HG02938 (cell line): ENCODE measurements around the gene ZRANB3.
"Not testable (repeated sequence)": the region's sequence is repeated elsewhere in the genome, so short reads cannot be mapped to it uniquely, and the experiment has no call there.

ENCODE experiments used
- ATAC-seq: cut with Tn5 transposase; IDR thresholded peaks from one replicate; pipeline ENCODE4 v1.9.1; 2021; ENCODE audit warnings: mild to moderate bottlenecking, moderate library complexity; ENCODE audit not compliant: unreplicated experiment

ZRANB3 gene

DNA sequence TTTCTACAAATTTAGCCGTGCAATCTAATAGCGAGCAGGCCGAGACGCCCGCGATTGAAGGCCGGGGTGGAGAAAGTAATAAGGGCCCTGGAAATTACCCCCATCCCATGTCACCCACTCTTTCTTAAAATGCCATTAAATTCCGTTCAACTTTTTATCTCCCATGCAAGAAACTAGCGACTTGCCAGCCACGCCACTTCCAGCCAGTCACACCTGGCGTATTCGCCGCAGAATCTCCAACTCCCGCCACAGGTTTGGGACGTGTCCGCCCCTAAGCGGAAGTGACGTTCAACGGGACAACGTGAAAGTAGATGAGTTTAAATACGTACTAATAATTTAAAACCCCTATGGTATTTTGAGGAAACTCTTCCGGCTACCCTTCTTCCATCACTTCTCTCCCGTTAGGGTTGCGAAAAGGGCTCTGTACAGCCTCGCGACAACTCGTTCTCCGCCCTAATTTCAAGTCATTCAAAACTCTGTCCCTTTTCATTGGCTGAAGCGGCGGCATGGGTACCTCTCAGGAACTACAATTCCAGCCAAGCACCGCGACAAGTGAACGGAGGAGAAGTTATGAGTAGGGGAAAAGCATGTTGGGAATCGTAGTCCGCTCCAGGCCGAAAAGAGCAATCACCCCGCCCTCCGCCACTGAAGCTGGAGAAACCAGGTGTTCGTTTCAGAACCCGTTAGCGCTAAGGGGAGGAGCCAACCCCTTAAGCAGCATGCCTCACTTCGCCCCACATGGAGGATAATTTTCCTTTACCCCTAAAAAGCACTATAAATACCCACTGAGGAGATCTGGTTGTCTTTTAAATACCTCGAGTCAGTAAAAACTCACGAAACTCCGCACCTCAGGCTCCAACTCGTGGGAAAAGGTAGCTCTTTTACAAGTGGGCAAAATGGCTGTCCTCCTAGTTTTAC is at the start of gene ZRANB3:
TSS of gene ZRANB3 (minus strand) at position 906 of the 918 bp plus-strand sequence.
- peak; percentile 71 for ATAC-seq

- no peak for ATAC-seq
Measured at GRCh38 chr2:135573620-135574019, 42.6 kb upstream of the ZRANB3 start.

DNA sequence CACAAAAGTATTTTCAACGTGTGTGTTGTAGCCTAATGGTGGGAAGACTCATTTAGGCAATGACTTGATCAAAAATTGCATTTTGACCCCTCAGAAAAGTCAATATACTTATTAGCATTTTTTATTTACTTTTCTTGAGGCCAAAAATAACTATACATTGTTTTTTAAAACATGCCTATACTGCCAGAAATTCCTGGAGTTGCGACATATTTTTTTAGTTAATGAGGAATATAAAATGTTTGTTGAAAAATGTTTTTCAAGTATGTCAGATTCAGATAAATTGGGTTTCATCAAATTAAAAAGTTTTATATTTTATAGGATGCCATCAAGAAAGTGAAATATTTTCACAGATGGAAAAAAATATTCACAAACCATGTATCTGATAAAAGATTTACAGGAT is 39.9 kb upstream of the ZRANB3 start:
- ATAC-seq: no peak

DNA sequence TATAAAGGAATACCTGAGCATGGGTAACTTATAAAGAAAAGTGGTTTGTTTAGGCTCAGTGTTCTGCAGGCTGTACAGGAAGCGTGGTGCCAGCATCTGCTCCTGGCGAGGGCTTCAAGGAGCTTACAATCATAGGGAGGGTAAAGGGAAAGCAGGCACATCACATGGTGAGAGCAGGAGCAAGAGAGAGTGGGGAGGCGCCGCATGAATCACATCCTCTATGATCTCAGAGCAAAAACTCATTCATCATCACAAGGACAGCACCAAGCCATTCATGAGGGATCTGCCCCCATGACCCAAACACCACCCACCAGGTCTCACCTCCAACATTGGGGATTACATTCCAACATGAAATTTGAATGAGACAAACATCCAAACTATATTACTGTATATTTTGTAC is 32.8 kb upstream of the ZRANB3 start:
- ATAC-seq: no peak

DNA sequence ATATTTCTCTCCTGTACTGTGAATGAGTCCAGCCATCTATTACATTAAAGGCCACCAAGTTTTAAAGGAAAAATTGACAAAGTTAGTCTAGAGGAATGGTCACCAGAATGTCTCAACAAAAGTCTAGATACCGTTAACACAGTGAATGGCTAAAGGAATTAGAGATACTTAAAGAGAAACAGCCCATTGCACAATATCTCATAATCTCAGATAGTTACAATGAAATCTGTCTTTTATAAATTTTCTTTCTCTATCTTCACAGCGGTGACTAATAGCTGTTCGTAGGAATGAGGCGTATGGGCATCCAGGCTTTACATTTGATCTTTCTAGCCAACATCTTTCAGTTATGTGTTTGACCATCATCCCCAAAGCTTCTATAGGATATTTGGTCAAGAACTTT is 30.9 kb upstream of the ZRANB3 start:
- ATAC-seq: no peak

DNA sequence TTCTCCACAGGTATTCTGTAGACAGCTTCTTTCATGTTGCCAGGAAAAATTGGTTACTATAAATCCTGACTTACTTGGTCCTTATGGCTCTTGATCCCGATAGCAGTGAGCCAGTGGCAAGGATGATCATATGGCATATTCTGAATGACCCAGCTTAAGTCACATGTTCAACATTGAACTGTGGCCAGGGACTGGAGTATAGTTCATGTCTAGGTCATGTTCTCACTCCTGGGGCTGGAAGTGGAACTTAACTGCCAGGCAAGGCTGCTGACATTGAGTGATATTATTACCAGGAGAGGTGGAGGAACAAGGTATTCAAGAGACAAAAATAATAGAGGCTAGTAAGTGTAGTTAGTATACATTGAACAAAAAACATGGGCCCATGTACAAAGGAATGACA is 26.5 kb upstream of the ZRANB3 start:
- no peak for ATAC-seq

GRCh38 chr2:135555311-135555710 is 24.3 kb upstream of the ZRANB3 start:
- no peak for ATAC-seq

GRCh38 chr2:135552887-135553286 is 21.9 kb upstream of the ZRANB3 start:
- no peak for ATAC-seq

GRCh38 chr2:135551356-135551755 is 20.3 kb upstream of the ZRANB3 start:
- no peak for ATAC-seq

DNA sequence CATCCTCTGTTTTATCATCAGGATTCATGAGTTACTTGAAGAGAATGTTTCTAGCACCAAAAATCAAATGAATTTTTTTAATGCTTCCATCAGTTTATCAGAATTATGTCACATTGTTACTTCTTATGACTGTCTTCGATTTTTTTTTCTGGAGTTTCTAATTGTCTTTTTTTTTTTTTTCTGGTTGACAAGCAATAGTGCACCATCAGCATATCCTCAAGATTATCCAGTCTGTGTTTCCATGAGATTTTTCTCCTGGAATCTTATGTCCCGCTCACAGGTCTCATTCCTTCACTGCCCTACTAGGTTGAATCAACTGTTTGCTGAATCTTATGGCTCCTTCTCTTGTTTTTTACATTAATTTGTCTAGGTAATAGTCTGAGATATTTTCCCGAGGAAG is 16.3 kb upstream of the ZRANB3 start:
- ATAC-seq: no peak

DNA sequence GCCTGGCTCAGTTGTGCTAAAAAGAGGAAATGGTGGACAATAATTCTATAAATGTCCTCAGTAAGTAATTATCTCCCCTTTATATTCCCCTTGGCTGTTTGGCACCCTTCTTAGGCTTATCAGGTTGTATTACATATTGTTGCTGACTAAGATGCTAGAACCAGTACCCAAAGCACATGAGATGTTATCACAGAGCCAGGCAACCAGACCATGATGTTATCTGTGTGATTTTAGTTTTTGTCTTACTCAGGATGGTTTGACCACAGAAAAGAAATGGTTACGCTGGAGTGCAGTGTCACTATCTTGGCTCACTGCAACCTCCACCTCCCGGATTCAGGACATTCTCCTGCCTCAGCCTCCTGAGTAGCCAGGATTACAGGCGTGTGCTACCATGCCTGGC is 15.4 kb upstream of the ZRANB3 start:
- no peak for ATAC-seq

DNA sequence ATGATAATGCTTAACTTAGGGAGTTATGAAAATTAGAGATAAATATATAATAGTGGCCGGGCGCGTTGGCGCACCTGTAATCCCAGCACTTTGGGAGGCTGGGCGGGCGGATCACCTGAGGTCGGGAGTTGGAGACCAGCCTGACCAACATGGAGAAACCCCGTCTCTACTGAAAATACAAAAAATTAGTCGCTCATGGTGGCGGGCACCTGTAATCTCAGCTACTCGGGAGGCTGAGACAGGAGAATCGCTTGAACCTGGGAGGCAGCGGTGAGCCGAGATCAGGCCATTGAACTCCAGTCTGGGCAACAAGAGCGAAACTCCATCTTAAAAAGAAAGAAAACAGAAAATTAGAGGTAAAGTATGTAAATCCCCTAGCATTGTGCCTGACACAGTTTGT is 2.5 kb upstream of the ZRANB3 start:
- ATAC-seq: not testable (repeated sequence)

GRCh38 chr2:135532581-135532980 is 1.6 kb upstream of the ZRANB3 start:
- ATAC-seq: no peak

GRCh38 chr2:135531231-135532197 is 496 bp upstream of the ZRANB3 start, which contains the start of gene R3HDM1:
Gene R3HDM1 (plus strand): TSS chr2:135531484. CDS start chr2:135604846, 73,362 bp downstream.
- peak; percentile 81 for ATAC-seq

DNA sequence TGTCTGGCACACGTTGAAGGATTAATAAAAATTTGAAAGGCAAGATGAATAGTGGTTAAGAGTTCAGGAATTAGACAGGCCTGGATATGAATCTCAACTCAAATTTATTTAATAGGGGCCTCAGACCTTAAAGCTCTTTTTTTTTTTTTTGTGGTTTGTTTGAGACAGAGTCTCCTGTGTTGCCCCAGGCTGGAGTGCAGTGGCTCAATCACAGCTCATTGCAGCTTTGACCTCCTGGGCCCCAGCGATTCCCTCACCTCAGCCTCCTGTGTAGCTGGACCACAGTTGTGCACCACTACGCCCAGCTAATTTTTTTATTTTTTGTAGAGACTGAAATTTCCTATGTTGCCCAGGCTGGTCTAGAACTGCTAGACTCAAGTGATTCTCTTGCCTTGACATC is 3.0 kb downstream of the ZRANB3 start:
- no peak for ATAC-seq

DNA sequence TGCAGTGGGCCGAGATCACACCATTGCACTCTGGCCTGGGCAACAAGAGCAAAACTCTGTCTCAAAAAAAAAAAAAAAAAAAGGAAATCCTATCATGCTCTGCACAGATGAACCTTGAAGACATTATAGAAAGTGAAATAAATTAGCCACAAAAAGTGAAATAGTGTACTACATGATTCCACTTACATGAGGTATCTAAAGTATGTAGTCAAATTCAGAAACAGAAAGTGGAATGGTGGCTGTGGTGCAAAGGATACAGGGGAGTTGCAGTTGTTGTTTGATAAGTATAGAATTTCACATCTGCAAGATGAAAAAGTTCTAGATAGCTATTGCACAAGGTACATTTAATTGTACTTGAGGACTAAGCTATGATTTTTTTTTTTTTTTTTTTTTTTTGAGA is 5.2 kb downstream of the ZRANB3 start:
- ATAC-seq: no peak

DNA sequence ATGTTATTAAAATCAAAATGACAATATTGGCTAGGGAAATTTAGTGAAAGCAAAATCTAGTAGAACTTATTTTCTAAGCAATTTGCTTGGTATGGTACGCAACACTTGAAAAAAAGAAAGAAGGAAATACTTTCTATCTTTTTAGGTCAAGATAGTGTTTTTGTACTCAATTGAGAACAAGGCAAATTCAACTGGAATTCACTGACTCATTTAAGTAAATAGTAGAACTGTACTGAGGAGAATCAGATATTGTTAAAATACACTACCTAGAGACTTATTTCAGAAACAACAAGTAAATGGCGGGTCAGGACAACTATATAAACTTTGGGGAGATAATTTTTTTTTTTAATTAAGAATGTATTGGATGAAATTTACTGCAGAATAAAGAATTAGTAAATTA is 18.9 kb downstream of the ZRANB3 start:
- ATAC-seq: no peak

- no peak for ATAC-seq
Measured at GRCh38 chr2:135510577-135510976, 20.4 kb downstream of the ZRANB3 start.

- ATAC-seq: no peak
Measured at GRCh38 chr2:135504811-135505210, 26.2 kb downstream of the ZRANB3 start.

DNA sequence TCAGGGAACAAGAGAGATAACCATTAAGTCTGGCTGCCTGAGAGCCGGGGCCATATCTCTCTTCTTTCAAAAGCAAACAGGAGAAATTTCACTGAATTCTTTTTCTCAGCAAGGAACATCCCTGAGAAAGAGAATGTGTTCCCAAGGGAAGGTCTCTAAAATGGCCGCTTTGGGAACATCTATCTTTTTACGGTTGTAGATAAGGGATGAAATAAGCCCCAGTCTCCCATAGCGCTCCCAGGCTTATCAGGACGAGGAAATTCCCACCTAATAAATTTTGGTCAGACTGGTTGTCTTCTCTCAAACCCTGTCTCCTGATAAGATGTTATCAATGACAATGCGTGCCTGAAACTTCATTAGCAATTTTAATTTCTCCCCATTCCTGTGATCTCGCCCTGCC is 32.4 kb downstream of the ZRANB3 start:
- not testable (repeated sequence) for ATAC-seq

DNA sequence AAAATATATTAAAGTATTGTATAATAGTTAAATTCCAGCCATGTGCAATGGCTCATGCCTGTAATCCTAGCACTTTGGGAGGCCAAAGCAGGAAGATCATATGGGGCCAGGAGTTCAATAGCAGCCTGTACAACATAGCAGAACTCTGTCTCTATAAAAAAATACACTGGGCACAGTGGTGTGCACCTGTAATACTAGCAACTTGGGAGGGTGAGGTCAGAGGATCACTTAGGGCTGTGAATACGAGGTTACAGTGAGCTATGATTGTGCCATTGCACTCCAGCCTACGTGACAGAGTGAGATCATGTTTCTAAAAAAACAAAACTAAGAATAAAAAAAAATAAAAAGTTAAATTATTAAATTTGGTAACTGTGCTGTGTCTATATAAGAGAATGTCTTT is 36.1 kb downstream of the ZRANB3 start:
- ATAC-seq: no peak

DNA sequence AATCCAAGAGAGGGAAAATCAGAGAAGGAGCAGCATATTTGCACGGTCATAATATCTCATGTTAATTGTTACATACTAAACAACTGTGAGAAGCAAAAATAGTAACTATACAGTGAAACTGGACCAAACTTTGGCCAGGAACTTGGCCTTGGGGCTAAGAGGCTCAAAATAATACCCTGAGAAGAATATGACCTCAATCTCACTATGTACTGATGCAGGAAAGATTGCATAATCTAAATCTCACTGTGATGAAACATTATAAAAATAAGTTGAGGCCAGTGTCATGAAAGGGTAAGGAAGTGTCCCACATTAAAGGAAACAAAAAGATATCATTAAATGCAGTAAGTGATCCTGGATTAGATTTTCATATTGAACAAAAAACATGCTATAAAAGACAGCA is 36.5 kb downstream of the ZRANB3 start:
- no peak for ATAC-seq
